ENCODE results near the gene PVALEF.

PVALEF gene

GRCh38 chr17:81186203-81186602 lies 20.9 kb downstream of the PVALEF start:
- no peak for DNase-seq

GRCh38 chr17:81187120-81187519 lies 21.8 kb downstream of the PVALEF start:
- no peak for DNase-seq

- DNase-seq = no peak
Observed at GRCh38 chr17:81187586-81188490, 22.5 kb downstream of the PVALEF start.

GRCh38 chr17:81188491-81188840 lies 23.2 kb downstream of the PVALEF start:
- DNase-seq = no peak

- DNase-seq = no peak
Observed at GRCh38 chr17:81189016-81189415, 23.7 kb downstream of the PVALEF start.

GRCh38 chr17:81189670-81190530 lies 24.6 kb downstream of the PVALEF start:
- no peak for DNase-seq

GRCh38 chr17:81190591-81190990 lies 25.3 kb downstream of the PVALEF start:
- no peak for DNase-seq

- DNase-seq = no peak
Observed at GRCh38 chr17:81191116-81191515, 25.8 kb downstream of the PVALEF start.

GRCh38 chr17:81191646-81192045 lies 26.3 kb downstream of the PVALEF start:
- no peak for DNase-seq

GRCh38 chr17:81192386-81193050 lies 27.2 kb downstream of the PVALEF start:
- no peak for DNase-seq

- DNase-seq = no peak
Observed at GRCh38 chr17:81193051-81193410, 27.7 kb downstream of the PVALEF start.

GRCh38 chr17:81193470-81194224 lies 28.3 kb downstream of the PVALEF start:
- DNase-seq = no peak

- DNase-seq = no peak
Observed at GRCh38 chr17:81194225-81194760, 29.0 kb downstream of the PVALEF start.

- DNase-seq = no peak
Observed at GRCh38 chr17:81194941-81195901, 29.9 kb downstream of the PVALEF start.

GRCh38 chr17:81195941-81196495 lies 30.7 kb downstream of the PVALEF start:
- no peak for DNase-seq

GRCh38 chr17:81196505-81197408 lies 31.4 kb downstream of the PVALEF start:
- DNase-seq = no peak

GRCh38 chr17:81197409-81197795 lies 32.1 kb downstream of the PVALEF start:
- DNase-seq = no peak

GRCh38 chr17:81197831-81198490 lies 32.7 kb downstream of the PVALEF start:
- DNase-seq = no peak

GRCh38 chr17:81198826-81199481 lies 33.6 kb downstream of the PVALEF start:
- DNase-seq = no peak
